Stimulated activated CD8-positive, alpha-beta memory T cell treated with anti-CD3 and anti-CD28 coated beads, Interleukin-12 subunit alpha, Interleukin-12 subunit beta, amount 100 ng/mL, for 1 hour (primary cell): ENCODE measurements around the gene ZC3H11A.
"Not testable (repeated sequence)": the region's sequence is repeated elsewhere in the genome, so short reads cannot be mapped to it uniquely, and the experiment has no call there.

Source experiments
- DNase-seq: peaks from one replicate; pipeline ENCODE4 v3.0.0-alpha.2; 2020; ENCODE audit warnings: low read depth

Gene ZC3H11A

GRCh38 chr1:203781962-203782361 is 13.5 kb upstream of the ZC3H11A start:
- DNase-seq, result no peak

GRCh38 chr1:203789966-203790365 is 5.5 kb upstream of the ZC3H11A start:
- no peak for DNase-seq

DNA sequence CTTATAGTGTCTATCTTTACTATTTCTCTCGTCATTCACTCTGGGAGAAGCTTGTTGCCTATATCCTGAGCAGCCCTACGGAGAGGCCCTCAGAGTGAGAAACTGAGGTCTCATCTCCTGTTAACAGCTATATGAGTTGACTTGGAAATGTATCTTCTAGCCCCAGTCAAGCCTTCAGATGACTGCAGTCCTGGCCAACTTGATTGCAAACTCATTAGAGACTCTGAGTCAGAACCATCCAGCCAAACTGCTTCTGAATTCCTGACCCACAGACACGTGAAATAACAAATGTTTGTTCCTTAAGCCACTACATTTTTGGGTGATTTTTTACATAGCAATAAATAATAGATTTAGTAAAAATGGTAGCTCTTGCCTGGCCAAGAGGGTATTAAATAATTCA is 3.9 kb upstream of the ZC3H11A start:
- DNase-seq, result no peak

GRCh38 chr1:203792486-203792885 is 2.9 kb upstream of the ZC3H11A start:
- DNase-seq, result no peak

DNA sequence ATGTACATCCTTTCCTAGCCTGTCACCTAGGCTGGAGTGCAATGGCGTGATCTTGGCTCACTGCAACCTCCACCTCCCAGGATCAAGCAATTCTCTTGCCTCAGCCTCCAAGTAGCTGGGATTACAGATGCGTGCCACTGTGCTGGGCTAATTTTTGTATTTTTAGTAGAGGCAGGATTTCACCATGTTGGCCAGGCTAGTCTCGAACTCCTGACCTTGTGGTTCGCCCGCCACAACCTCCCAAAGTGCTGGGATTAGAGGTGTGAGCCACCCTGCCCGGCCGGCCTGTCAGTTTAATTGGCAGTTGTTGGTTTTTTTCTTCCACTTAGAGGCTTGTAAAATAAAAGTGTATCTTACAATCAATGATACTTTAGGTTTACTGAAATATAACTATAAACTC is 1.9 kb upstream of the ZC3H11A start:
- DNase-seq, result not testable (repeated sequence)

- DNase-seq, result no peak
These were observed 521 bp upstream of the ZC3H11A start for GRCh38 chr1:203794764-203795440.

DNA sequence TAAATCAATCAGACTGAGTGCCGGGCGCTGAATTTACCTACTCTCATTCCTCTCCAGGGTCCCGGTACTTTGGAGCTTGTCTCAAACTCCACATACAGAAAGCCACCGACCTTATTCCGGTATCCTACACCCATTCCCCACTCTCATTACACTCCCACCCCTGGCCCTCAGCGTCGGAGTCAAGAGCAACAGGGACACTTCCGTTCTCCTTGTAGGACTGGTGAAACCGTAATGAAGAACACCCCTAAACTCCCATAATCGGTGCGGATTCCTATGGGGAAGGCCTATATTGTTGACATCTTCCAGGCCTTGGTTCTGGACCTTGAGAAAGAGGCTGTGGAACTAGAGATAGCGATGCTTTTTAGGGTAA is 798 bp downstream of the ZC3H11A start:
- no peak for DNase-seq

DNA sequence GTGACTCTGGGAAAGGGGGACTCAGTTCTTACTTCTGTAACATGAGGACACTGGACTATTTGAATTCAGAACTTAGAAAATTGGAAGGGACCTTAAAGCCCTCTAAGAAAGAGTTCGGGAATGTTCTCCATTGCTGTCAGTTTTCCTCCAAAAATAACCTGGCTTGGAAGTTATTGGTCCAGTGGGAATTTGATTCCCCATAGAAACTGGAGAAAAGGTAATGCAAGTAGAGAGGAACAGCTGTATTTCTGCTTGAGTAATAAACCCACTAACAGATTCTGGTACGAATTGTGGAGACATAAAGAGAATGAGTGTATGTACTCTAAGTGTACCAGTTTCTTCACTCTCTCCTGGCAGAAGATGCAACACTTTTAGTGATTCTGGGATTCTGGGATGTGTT is 1.8 kb downstream of the ZC3H11A start:
- no peak for DNase-seq

GRCh38 chr1:203797948-203798655 is 2.7 kb downstream of the ZC3H11A start:
- no peak for DNase-seq

DNA sequence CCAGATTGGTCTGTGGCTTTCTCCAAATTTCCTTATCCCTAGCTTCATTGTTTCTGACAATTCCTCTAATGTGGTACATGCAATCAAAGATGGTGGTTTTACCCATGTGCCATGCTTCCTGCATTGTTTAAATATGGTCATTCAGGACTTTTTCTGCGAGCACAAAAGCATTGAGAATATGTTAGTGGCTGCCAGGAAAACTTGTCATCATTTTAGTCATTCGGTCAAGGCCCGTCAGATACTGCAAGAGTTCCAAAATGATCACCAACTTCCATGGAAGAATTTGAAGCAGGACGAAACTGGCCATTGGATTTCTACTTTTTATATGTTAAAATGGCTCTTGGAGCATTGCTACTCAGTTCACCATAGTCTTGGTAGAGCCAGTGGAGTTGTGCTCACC is 3.7 kb downstream of the ZC3H11A start:
- no peak for DNase-seq

DNA sequence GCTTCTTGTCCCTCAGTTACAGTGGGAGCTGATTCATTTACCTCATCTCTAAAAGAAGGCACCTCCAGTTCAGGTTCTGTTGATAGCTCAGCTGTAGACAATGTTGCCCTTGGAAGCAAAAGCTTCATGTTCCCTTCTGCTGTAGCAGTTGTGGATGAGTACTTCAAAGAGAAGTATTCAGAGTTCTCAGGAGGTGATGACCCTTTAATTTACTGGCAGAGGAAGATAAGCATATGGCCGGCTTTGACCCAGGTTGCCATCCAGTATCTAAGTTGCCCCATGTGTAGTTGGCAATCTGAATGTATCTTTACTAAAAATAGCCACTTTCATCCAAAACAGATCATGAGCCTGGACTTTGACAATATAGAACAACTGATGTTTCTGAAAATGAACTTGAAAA is 4.5 kb downstream of the ZC3H11A start:
- DNase-seq, result no peak

GRCh38 chr1:203805689-203806088 is 10.3 kb downstream of the ZC3H11A start:
- DNase-seq, result no peak

DNA sequence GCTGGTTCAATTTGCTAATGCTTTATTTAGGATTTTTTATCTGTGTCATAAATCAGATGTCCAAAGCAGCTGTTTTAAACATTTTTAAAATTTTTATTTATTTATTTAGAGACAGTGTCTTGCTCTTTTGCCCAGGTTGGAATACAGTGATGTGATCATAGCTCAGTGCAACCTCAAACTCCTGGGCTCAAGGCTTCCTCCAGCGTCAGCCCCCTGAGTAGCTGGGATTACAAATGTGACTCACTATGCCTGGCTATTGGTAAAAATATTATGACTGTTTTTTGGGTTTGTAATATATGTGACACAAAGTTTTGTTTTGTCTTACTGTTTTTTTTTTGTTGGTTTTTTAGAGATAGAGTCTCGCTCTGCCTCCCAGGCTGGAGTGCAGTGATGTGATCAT is 11.8 kb downstream of the ZC3H11A start:
- DNase-seq, result no peak

DNA sequence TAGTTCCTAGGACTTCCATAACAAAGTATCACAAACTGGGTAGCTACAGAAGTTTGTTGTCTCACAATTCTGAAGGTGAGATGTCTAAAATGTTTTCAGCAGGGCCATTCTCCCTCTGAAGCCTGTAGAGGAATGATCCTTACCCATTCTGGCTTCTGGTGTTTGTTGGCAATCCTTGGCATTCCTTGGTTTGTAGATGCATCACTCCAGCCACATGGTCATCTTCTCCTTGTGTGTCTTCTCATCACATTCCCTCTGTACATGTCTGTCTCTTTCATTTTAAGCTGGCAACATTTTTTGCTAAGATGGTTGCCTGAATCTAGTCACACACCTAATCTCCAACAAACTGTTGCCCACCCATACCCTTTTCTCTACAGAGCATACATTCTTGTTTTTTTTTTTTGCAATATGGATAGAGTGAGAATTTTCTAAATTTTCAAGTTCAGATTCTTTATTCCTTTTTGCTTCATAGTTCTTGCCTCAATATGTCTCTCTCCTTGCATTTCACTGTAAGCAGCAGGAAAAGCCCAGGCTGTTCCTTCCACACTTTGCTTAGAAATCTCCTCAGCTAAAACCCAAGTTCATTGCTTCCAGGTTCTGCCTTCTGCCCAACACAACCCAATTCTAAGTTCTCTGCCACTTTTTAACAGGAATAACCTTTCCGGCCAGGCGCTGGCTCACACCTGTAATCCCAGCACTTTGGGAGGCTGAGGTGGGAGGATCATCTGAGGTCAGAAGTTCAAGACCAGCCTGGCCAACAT is 18.3 kb downstream of the ZC3H11A start:
- DNase-seq, result no peak

- no peak for DNase-seq
These were observed 23.0 kb downstream of the ZC3H11A start for GRCh38 chr1:203818399-203818798.

- DNase-seq, result no peak
These were observed 27.9 kb downstream of the ZC3H11A start for GRCh38 chr1:203823306-203823705.

DNA sequence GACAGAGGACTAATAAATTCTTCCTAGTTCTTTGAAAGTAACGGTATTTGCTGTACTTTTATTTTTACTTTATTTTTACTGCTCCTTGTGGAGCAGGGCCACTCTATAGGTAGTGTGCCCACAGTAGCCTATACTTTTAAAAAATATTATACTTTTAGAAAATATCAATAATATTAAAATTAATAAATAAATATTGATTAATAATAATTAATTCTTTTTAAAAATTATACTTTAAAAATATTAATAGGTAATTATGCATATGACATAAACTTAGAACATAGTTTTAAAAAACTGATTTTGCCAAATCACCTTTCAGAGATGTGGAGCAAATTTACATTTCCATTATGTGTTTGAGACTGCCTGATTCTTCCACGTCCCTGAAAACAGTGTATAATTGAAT is 30.8 kb downstream of the ZC3H11A start:
- DNase-seq, result no peak

DNA sequence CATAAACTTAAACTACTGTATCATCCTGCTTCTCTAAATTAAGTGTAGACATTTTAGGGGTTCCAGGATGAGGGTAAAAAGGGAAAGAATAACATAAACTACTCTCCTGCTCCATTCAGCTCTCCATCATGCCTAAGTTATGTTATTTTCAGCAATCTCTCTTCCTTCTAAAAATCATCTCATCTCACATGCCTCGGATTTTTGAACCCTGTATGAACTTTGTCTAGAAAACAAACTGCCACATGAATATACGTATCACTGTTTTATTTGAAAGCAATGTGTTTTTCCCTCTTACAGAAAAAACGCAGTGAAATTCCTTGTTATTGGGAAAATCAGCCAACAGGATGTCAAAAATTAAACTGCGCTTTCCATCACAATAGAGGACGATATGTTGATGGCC is 32.6 kb downstream of the ZC3H11A start:
- no peak for DNase-seq

DNA sequence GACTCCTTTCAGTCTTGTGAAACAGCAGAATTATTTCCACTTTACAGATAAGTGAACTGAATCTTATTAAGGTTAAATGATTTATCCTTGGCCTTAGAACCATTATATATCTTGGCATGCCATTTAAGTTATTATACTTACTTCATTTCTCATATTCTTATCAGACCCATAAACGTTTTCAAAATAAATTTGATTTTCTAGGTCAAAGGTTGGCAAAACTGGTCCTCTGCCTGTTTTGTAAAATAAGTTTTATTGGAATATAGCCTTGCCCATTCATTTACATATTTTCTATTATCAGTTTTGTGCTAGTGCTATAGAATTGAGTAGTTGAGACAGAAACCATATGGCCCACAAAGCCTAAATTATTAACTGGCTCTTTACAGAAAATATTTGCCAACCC is 33.1 kb downstream of the ZC3H11A start:
- DNase-seq, result no peak

DNA sequence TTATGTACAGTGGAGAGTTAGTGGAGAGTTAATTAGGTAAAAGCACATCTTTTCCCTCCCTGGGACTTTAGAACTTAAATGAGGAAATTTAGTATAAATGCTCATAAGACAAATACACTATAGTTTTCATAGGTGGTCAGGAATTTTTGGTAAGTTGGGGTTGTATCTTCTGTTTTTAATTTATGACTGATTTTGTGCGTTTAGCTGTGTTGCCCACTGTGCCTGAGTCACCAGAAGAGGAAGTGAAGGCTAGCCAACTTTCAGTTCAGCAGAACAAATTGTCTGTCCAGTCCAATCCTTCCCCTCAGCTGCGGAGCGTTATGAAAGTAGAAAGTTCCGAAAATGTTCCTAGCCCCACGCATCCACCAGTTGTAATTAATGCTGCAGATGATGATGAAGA is 33.8 kb downstream of the ZC3H11A start:
- not testable (repeated sequence) for DNase-seq

GRCh38 chr1:203835476-203835875 is 40.1 kb downstream of the ZC3H11A start:
- DNase-seq, result no peak

DNA sequence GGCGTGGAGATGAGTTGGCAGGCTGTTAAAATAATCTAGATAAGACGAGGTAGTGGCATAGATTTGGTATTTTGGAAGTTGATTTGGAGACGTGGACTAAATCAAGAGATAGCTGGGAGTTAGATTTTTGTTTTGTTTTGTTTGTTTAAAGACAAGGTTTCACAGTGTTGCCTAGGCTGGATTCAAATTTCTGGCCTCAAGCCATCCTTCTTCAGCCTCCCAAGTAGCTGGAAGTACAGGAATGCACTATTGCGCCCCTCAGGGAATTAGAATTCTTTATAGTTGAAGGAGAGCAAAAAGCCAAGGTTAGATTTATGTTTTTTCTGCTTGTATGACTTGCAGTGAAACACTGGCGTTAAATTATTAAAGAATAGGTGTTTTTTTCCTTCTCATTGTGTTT is 43.7 kb downstream of the ZC3H11A start:
- no peak for DNase-seq

DNA sequence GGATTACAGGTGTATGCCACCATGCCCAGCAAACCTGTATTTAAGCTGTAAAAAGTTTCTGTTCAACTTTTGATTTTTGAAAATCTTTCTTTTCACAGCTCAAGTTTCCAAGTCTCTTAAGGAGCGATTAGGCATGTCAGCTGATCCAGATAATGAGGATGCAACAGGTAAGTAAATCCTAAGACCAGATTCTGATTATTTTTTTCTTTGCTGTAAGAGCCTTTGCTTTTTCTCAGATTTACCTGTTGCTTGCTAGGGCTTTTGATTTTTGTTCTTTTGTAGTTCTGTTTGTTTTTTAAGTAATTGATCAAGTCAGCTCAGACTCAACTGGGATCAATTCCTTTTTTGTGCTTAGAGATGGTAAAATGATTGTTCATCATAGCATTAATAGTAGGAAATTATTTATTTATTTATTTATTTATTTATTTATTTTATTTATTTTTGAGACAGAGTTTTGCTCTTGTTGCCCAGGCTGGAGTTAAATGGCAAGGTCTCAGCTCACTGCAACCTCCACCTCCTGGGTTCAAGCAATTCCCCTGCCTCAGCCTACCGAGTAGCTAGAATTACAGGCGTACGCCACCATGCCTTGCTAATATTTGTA is 44.9 kb downstream of the ZC3H11A start:
- no peak for DNase-seq
